K562 (cell line): ENCODE data around the gene USP20. TPM values are rescaled to one million over a fixed set of nuclear protein-coding genes. Genes with fewer than 3 reads are reported as not detected.
A peak's percentile ranks its signal among the peaks of the same experiment; 100 is the strongest.

ENCODE experiments used
- ATAC-seq: fragments of 200-7000 bp; cut with Tn5 transposase; 3 replicates; pipeline ENCODE4 v1.9.1; 2020; ENCODE audit warnings: moderate library complexity
- BruUV-seq: library from RNA; stranded (reverse); fragments of 400-500 nt; replicated peaks from 2 replicates; lab custom pipeline; 2021; lab: Mats Ljungman, UMichigan
- CTCF ChIA-PET: fragments of 300-600 bp; formaldehyde crosslinking; extraction: SDS; loops from one replicate; lab custom pipeline; 2021; ENCODE audit warnings: low intra/inter-chr PET ratio; lab: Yijun Ruan, JAX
- POLR2A ChIA-PET: fragments of 300-600, 350-650 bp; sonication (Branson Sonifier 250); formaldehyde crosslinking; extraction: SDS; loops from one replicate; lab custom pipeline; 2021; ENCODE audit warnings: antibody characterized with exemption, inconsistent platforms; lab: Yijun Ruan, JAX
- DNase-seq, 4 experiments: peaks; one replicate each; pipeline versions ENCODE4 v3.0.0 to v3.0.0-alpha.2; 2011 to 2018; ENCODE audit warnings: low spot score in 3 of 4, mixed read lengths in 3 of 4; ENCODE audit errors: extremely low read depth in 1 of 4
- FAIRE-seq: peaks from 2 replicates; lab custom pipeline; 2011; peaks lifted over from hg19 to GRCh38; lab: Jason Lieb, UNC
- H2AFZ ChIP-seq: 2 replicates; pipeline ENCODE4 v1.6.0; 2011; ENCODE audit warnings: low read depth, low read length, control low read depth, inconsistent platforms
- H3K27ac ChIP-seq: fragments of 200-600 bp; 3 replicates; pipeline ENCODE4 v1.8.0; 2011; ENCODE audit warnings: low read depth, mild to moderate bottlenecking, control low read depth, inconsistent platforms, low read length, moderate library complexity, mixed read lengths; ENCODE audit errors: extremely low read depth
- H3K27me3 ChIP-seq, 2 experiments: fragments of 300-600 bp in 1 of 2; 2 replicates in 1 of 2; 3 replicates in 1 of 2; pipeline versions ENCODE4 v1.6.0 to v1.8.0; 2011; ENCODE audit warnings: inconsistent platforms in 2 of 2, low read length in 2 of 2, mild to moderate bottlenecking in 1 of 2, mixed read lengths in 1 of 2, moderate library complexity in 1 of 2; ENCODE audit not compliant: control insufficient read depth in 2 of 2, insufficient read depth in 2 of 2
- H3K36me3 ChIP-seq: fragments of 300-600 bp; 3 replicates; pipeline ENCODE4 v1.8.0; 2011; ENCODE audit warnings: mild to moderate bottlenecking, low read length, inconsistent platforms; ENCODE audit not compliant: control insufficient read depth, insufficient read depth
- H3K4me1 ChIP-seq, 2 experiments: fragments of 200-600 bp in 1 of 2; replicated peaks in 1 of 2; 2 replicates in 1 of 2; 3 replicates in 1 of 2; pipeline versions ENCODE4 v1.5.1 to v1.8.0; 2011; ENCODE audit warnings: inconsistent platforms in 2 of 2, low read length in 2 of 2, mild to moderate bottlenecking in 1 of 2, mixed read lengths in 1 of 2, moderate library complexity in 1 of 2; ENCODE audit not compliant: control insufficient read depth in 2 of 2, insufficient read depth in 2 of 2
- H3K4me2 ChIP-seq: 2 replicates; pipeline ENCODE4 v1.6.1; 2011; ENCODE audit warnings: low read length, control low read depth, inconsistent platforms, mixed read lengths; ENCODE audit not compliant: insufficient read depth
- H3K4me3 ChIP-seq: fragments of 200-600 bp; sonication (generic), shearing (Covaris generic); 2 replicates; pipeline ENCODE4 v1.5.1; 2016; ENCODE audit warnings: control low read depth, inconsistent platforms
- H3K79me2 ChIP-seq: fragments of 200-600 bp; 3 replicates; pipeline ENCODE4 v1.8.0; 2011; ENCODE audit warnings: low read length, inconsistent platforms; ENCODE audit not compliant: control insufficient read depth, insufficient read depth
- H3K9ac ChIP-seq, 2 experiments: 2 replicates each; pipeline versions ENCODE4 v1.6.0 to v1.6.1; 2011; ENCODE audit warnings: low read depth in 2 of 2, low read length in 2 of 2, control low read depth in 1 of 2, inconsistent platforms in 1 of 2, mild to moderate bottlenecking in 1 of 2, mixed read lengths in 1 of 2; ENCODE audit not compliant: insufficient read depth in 1 of 2
- H3K9me1 ChIP-seq: one replicate; pipeline ENCODE4 v1.6.0; 2011; ENCODE audit warnings: inconsistent platforms, mild to moderate bottlenecking, low read length, moderate library complexity; ENCODE audit not compliant: control insufficient read depth, insufficient read depth
- H3K9me3 ChIP-seq: replicated peaks from 2 replicates; pipeline ENCODE4 v1.5.1; 2011; ENCODE audit warnings: low read depth, low read length, inconsistent platforms; ENCODE audit not compliant: control insufficient read depth, insufficient read depth
- H4K20me1 ChIP-seq: replicated peaks from 2 replicates; pipeline ENCODE4 v1.6.1; 2011; ENCODE audit warnings: low read length, inconsistent platforms, mixed read lengths; ENCODE audit not compliant: control insufficient read depth, insufficient read depth
- ATF6 ChIP-seq: sonication (generic); formaldehyde crosslinking; IDR thresholded peaks from 2 replicates; pipeline ENCODE4 v1.4.0; 2020; ENCODE audit warnings: mild to moderate bottlenecking, missing genetic modification reagents
- CHD7 ChIP-seq: fragments of 200-600 bp; sonication (generic); IDR thresholded peaks from one replicate; pipeline ENCODE4 v1.6.1; 2012; ENCODE audit warnings: mild to moderate bottlenecking, low read depth, low read length, inconsistent platforms
- DPF2 ChIP-seq: fragments of 450-650 bp; IDR thresholded peaks from 2 replicates; pipeline ENCODE4 v1.6.1; 2016
- L3MBTL2 ChIP-seq: fragments of 450-650 bp; IDR thresholded peaks from 2 replicates; pipeline ENCODE4 v1.6.1; 2016; ENCODE audit warnings: mild to moderate bottlenecking, moderate library complexity
- SNIP1 ChIP-seq: fragments of 450-650 bp; IDR thresholded peaks from 2 replicates; pipeline ENCODE4 v1.7.1; 2017; ENCODE audit warnings: low read depth, mild to moderate bottlenecking
- SNRNP70 ChIP-seq: fragments of 200-400 bp; formaldehyde crosslinking; optimal IDR thresholded peaks from 2 replicates; pipeline ENCODE3; 2017; ENCODE audit warnings: low read depth, low read length
- THRB ChIP-seq: fragments of 450-650 bp; formaldehyde crosslinking; conservative IDR thresholded peaks from 2 replicates; pipeline ENCODE4 v1.4.0; 2022; ENCODE audit warnings: mild to moderate bottlenecking, missing genetic modification characterization
- WGBS: fragments of 100-300 bp; shearing (Covaris generic); methylation state at CpG from one replicate; pipeline ENCODE4 v1.1.6; 2016; ENCODE audit warnings: low coverage, mixed read lengths; ENCODE audit not compliant: insufficient coverage; ENCODE audit errors: missing lambda C conversion rate; 5-methylcytosine and 5-hydroxymethylcytosine counted together
- in situ Hi-C: fragments of 300-500 bp; cut with MboI; formaldehyde crosslinking; loops from 4 replicates; pipeline ENCODE4 v1.15.0; 2018; ENCODE audit warnings: inconsistent platforms, mixed read lengths
- intact Hi-C: fragments of 100-400 bp; cut with micrococcal nuclease; formaldehyde crosslinking; loops from 2 replicates; pipeline ENCODE4 v1.14.2; 2022
- polyA plus RNA-seq, 8 experiments: library from polyadenylated mRNA; depleted of rRNA in 4 of 8; stranded (reverse) in 5 of 8; unstranded in 3 of 8; fragments of >200 nt; fragmentation: Nextera tagmentation in 2 of 8; fragmentation: Illumina TruSeq in 1 of 8; extraction: Ambion mirVana in 2 of 8; extraction: Trizol in 1 of 8; gene quantifications; 2 replicates each; pipeline versions ENCODE4 v1.2.1 to v1.2.3, GENCODE V29; 2011 to 2014; ENCODE audit warnings: inconsistent platforms in 1 of 8, missing spikeins in 1 of 8
- total RNA-seq, 7 experiments: library from RNA; depleted of rRNA in 6 of 7; stranded (reverse); fragments of >200 nt in 6 of 7; fragmentation: Illumina TruSeq in 2 of 7; extraction: Trizol in 2 of 7; gene quantifications; 2 replicates each; pipeline versions ENCODE4 v1.2.1 to v1.2.3, GENCODE V29; 2011 to 2021; ENCODE audit warnings: low replicate concordance in 1 of 7

The USP20 gene
- total and polyA plus RNA-seq, 9 of the 15 experiments (the other 6 are each of a cell fraction or from before 2014, with no cell fraction given): 1.9 to 136 (median 49.1) TPM

GRCh38 chr9:129838707-129839259, 3.5 kb downstream of the USP20 start:
- Histone ChIP-seq H2AFZ (0 out of 2 replicates have a peak overlapping the region, but pooled peaks have one; percentile 6), H3K36me3 (peaks cover 42% of the 10 kb centered on the region), H3K9me3 (no peaks in the 10 kb centered on the region), H3K4me3 (no peak overlapping the region; the same call in 1 of the 2 replicates), H3K9ac (peak overlapping the region; percentile 53 to 73), H3K27me3 (no peaks in the 10 kb centered on the region), H3K79me2 (peaks cover 79% of the 10 kb centered on the region), H3K4me2 (peak overlapping the region; percentile 56), H3K27ac (peak overlapping the region; percentile 69), H4K20me1 (no peaks in the 10 kb centered on the region), H3K4me1 (peaks cover 42 to 45% of the 10 kb centered on the region in 2 experiments), H3K9me1 (peaks cover 6% of the 10 kb centered on the region)
- peak in 2 of 4 experiments; percentile 82 to 89 for DNase-seq
- ATAC-seq: peak; percentile 58
- FAIRE-seq: peak; percentile 88
- in situ Hi-C loops: no loop called here
- POLR2A ChIA-PET: interaction anchor here (0.8 to 5.5 kb wide), 11 partner anchors 9 to 54 kb away, joined by 3 to 39 read pairs (median 5); no protein-coding TSS in a partner anchor
- WGBS: 31% methylated on average over 12 of the region's 12 CpGs
- intact Hi-C loops: no loop called here
- no TSS peak for BruUV-seq
- CTCF ChIA-PET: no interaction called here
- TF ChIP-seq L3MBTL2 (peak; percentile 97), SNRNP70 (no peak), DPF2 (peak; percentile 72; the same call in 1 of the 2 replicates), THRB (CRISPR knock-in tag) (0 out of 2 replicates have a peak, but pooled peaks have one; percentile 4), CHD7 (no peak), SNIP1 (no peak), ATF6 (CRISPR knock-in tag) (peak; percentile 79; the same call in 1 of the 2 replicates)
